ENCODE data around the gene PRKAA1.

PRKAA1 gene

DNA sequence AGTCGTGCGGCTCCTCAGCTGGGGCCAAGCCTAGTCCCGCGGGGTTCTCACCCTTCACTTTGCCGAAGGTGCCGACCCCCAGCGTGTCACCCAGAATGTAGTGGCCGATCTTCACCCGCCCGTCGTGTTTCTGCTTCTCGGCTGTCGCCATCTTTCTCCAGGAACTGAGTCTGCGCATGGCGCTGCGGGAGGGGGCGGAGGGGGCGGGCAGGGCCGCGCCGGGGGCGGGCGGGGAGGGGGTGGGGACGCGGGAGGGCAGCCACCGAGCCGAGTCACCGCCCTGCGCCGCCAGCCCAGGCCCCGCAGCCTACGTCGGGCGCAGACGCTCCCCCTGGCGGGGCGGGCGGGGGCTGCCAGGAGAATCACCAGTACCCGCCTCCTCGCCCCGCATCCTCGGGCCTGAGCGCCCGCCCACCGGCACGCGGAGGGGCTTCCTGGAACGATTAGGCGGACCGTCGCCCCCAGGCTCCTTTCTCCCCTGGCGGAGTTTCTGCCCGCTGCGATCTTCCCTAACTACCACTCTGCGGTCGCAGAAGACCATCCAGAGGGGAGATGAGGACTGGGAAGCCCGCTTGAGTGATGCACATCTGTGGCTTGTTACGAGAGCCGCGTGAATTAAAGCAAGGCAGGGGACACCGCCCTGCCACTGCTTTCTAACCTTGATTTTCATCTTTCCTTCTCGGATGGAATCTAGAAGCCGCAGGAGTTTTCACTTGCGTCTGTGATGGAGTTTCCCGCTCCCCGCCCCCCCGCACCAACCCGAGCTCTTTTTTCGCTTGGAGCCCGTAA lies at the start of gene PRKAA1:
TSS of gene PRKAA1 (minus strand) at position 363 of the 789 bp plus-strand sequence. CDS start at position 178, 185 bp downstream.
- peak; percentile 87 to 88 for DNase-seq

DNA sequence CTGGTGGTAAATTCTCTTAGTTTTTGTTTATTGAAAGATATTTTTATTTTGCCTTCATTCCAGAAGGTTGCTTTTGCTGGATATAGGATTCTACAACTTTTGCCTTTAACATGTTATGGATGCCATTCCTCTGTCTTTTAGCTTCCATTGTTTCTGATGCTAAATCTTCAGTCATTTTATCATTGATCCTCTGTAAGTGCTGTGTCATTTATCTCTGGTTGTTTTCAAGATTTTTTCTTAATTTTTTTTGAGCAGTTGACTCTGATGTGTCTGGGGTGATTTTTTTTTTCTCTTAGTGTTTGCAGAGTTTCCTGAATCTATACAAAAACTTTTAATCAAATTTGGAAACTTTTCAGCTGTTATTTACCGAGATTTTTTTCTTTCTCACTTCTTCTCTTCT lies 49.4 kb upstream of the PRKAA1 start:
- no peak for DNase-seq

DNA sequence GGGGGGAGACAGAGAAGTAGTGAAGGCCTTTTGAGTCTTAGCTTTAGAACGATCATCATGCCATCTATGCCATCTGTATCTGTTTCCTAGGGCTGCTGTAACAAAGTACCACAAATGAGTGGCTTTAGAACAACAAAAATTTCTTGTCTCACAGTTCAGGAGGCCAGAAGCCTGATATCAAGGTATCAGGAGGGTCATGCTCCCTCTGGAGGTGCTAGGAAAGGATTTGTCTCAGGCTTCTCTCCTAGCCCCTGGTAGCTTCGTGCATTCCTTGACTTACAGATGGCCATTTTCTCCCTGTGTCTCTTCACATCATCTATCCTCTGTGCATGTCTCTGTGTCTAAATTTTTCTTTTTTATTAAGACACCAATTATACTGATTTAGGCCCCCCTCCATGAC lies 48.2 kb upstream of the PRKAA1 start:
- no peak for DNase-seq

DNA sequence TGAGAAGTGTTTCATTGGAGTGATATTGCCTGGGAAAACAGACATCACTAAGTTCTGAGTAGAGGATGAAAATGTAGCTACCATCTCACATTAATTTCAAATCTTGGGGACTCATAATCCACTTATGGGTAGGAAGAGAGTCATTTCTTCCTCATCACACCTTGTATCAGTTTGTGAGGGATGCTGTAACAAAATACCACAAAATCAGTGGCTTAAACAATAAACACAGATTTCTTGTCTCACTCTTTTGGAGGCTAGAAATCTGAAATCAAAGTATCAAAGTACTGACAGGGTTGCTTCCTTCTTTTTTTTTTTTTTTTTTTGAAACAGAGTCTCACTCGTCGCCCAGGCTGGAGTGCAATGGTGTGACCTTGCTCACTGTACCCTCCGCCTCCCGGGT lies 46.4 kb upstream of the PRKAA1 start:
- DNase-seq, result no peak

DNA sequence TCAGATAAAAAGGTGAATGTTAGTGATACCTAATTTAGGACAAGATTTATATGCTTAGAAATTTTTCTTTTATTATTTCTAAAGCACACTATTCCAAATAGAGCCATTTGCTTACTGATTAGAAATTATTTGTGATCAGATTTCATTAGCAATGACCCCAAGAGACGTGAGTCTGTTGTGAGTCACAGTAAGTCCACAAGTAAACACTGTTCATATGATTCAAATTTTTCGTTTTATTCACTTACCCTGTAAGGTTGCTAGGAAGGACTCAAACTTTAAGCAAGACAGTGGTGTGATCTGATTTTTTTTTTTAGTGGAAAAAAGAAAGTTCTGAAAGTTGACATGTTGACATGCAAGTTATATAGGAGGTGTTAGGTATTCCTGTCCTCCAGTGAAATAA lies 44.2 kb upstream of the PRKAA1 start:
- DNase-seq, result no peak

DNA sequence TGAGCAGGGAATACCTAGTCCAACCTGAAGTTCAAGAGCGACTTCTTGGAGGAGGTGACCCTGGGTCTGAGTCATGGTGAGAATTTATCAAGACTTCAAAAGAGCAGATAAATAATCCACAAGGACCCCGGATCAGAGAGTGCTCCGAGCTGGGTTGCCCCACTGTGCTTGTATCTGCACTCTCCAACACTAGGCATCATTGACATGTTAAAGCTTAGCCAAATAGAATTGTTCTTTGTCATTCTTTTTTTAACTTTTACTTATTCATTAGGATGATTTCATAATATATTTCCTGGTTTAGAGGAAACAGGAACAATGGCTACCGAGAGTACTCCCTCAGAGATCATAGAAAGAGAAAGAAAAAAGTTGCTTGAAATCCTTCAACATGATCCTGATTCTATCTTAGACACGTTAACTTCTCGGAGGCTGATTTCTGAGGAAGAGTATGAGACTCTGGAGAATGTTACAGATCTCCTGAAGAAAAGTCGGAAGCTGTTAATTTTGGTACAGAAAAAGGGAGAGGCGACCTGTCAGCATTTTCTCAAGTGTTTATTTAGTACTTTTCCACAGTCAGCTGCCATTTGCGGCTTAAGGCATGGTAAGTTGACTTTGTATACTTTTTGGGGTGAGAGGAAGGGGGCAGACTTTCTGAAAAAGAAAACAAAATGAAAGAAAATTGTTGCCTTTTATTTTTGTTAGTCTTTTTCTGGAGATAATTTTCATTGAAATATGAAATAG lies 43.1 kb upstream of the PRKAA1 start, which contains the start of gene CARD6:
TSS of gene CARD6 (plus strand) at position 300 of the 738 bp plus-strand sequence. CDS start at position 316, 16 bp downstream.
- no peak for DNase-seq

DNA sequence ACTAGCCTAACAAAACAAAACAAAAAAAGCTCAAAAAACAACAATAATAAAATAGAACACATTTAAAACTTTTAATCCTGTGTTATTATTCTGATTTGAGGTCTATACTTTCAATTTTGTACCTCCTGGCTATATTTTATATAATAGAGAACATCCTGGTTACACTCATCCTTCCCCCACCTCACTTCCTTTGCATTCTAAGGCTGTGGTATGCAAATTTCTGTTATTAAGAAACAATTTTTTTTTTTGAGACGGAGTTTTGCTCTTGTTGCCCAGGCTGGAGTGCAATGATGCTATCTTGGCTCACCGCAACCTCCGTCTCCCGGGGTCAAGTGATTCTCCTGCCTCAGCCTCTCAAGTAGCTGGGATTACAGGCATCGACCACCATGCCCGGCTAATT lies 39.9 kb upstream of the PRKAA1 start:
- DNase-seq, result no peak

DNA sequence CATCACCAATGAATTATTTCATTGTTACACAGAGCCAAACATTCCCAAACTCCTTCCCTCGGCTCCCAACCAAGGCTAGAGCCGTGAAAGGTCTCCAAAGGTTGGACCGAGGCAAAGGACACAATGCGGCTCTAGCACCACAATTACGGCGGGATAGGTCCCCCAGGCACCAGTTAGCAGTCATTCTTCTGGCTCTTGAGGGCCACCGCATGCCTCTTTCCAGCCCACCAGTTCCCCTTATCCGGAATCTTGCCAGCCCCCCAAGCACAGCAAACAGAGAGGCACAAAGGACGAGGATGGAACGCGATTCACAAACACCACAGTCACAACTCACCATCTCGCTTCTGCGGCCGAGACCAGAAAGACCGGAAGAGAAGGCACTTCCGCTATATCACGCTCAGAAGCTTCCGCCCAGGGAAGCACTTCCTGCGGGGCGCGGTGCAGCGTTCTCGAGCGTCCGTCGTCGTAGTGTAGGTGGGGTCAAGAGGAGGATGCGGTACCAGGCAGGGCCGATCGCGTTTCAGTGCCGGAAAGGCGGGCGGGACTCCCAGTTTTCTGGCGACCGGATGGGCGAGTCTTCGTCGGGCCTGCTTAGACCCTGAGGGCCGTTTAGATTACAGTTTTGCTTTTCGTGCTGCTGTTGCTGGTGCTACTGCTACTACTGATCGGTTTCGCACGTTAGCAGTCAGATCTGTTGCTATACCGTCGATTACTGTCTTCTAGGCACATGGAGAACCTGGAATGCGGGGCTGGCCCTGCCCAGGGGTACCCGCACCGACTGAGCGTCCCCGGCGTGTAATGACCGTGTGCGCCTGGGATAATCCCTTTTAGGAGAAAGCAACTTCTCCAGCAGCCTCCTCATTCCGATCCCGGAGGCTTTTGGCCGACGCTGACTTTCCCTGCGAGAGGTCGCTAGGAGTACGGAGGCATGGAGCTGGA lies 36.9 kb upstream of the PRKAA1 start, which contains the start of gene RPL37:
TSS of gene RPL37 (minus strand) at position 374 of the 939 bp plus-strand sequence. CDS start at position 337, 37 bp downstream.
- DNase-seq, result peak; percentile 91

DNA sequence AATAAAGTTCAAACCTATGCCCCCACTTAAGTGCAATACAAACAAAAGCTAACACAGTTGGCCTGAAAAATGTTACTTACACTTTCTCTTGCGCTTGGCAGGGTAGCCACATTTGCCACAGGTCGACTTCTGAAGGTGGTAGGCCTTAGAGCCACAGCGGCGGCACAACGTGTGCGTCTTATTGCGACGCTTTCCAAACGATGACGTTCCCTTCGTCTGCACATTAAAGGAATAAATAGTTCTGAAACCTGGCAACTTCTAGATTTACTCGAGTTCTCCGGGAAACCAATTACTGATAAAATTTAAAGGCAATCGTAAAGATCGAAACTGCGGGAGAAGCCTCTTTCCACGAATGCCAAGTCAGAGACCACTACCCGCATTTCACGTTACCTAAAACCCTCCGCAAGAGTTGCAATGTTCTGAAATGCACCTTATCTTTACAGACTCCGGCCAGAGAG lies 36.2 kb upstream of the PRKAA1 start:
- no peak for DNase-seq

DNA sequence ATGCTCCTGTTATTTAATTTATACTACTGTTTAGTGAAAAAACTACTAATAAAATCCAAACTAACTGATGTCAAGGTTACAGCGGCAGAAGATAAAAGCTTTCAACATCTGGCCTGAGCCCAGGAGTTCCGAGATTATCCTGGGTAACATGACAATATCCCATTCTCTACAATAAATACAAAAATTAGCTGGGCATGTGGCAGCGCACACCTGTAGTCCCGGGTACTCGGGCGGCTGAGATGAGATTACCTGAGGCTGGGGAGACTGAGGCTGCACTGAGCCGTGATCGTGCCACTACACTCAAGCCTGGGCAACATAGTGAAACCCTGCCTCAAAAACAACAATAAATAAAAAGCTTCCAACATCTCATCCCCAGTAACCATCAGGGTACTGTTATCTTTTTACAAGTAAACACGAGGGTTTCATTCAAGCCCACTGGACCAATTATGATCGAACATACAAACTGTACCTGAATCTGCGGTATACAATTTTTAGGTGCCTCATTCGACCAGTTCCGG lies 35.6 kb upstream of the PRKAA1 start:
- DNase-seq, result no peak

DNA sequence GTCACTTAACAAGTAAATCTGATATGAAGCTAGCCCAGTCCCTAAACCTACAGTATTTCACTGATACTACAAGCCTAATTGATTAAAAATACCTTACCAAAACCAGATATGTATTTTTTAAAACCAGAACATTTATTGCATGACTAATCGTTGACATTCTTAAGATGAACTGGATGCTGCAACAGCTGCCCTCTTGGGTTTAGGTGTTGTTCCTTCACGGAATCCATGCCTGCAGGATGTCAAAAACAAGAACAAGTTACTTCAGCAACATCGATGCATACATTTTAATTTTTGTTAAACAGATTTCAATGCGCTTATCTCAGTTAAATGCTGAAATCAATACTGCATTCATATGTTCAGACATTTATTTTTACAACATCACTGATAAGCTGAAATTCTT lies 34.2 kb upstream of the PRKAA1 start:
- no peak for DNase-seq

DNA sequence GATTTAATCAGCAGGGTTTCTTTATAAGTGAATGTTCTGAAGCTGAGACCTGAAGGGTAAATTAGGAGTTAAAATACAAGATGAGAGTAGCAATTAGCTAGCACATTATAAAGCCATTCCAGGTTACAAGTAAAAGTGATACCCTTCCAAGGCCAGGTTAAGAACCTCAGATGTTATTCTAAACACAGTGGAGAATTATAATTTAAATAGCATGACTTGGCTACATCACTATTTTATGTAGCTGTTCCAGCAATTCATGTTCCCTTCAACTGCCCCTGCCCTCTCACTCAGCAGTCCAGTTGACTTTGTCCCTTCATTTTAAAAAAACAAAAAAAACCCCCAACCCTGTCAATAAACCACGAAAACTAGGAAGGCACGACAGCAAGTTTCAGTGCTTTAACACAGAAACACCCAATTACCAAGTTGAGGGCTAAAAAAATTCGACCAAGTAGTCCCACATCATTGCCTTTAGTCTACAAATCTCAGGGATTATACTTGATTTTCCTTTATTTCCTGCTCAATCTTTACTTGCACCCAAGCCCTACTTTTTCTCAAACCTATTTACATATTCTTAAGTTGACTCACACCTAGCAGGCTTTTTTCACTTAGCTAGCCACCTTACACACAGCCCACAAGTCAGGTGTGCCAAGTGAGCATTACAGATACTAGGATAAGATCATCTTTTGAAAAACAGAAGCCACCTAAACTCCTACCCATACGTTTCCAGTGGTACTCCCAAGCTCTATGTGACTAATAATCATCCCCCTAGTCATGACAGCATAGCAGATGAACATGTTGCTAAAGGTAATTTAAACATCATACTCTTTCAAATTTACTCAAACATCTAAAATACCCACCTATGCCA lies 33.4 kb upstream of the PRKAA1 start:
- DNase-seq, result peak in 1 of 2 donors; percentile 43

DNA sequence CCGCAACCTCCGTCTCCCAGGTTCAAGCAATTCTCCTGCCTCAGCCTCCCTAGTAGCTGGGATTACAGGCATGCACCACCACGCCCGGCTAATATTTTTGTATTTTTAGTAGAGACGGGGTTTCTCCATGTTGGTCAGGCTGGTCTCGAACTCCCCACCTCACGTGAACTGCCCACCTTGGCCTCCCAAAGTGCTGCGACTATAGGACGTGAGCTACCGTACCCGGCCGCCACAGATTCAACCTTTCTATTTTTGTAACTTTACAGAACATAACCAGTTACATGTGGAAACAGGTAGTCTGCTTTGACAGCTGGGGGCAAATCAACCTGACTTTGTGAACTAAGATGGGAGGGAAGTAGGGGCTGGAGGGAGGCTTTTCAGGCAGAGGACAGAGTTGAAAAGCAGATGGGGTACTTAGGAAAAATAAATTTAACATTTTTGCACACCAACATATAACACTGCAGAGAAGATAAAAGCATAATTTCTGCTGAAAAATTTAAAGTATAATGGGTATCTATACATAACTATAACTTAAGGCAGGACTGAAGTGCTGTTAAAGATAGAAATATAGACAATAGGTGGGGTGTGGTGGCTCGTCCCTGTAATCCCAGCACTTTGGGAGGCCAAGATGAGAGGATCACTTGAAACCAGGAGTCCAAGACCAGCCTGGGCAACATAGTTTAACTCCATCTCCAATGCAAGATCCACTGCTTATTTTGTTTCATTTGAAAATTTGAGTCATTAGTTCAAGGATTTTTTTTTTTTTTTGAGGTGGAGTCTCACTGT lies 31.8 kb upstream of the PRKAA1 start:
- DNase-seq, result no peak

DNA sequence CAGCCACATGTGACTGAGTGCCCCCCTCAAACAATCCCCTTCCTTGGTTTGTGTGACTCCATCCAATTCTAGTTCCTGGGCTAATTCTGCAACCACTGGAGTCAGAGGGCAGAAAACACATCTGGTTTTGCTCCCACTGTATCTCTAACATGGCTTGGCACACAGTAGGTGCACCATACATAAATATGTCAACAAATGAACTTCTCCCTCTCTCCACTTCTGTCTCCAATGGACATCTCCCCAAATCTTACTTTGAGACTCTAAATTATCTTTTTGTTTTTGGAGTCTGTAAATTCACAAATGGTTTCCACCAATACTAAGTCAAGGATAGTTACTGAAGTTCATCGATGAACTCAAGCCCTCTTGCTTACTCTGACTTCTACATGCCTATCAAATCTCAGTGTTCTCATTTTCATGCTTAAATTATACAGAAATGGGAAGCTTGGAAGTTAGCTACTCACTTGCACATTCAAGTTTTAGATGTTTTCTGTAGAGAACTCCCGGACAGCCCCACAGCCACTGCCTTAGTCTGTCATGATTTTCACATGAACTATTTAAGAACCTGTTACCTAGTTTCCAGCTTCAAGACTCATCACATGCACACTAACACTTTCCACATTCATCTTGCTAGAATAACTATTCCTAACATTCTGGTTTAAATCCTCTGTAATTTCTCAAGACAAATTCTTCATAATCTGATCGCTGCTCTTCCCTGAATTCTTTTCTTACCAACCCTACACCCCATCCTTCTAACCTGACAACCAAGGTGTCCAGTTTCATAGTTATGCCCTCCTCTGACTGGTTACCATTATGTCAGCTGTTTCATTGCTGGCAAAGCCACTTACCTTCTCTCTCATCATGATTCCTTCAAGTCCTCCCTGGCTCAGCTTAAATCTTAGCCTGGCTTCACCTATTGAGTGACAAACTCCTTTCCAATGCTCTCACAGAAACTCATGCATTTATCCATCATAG lies 30.8 kb upstream of the PRKAA1 start:
- DNase-seq, result no peak

DNA sequence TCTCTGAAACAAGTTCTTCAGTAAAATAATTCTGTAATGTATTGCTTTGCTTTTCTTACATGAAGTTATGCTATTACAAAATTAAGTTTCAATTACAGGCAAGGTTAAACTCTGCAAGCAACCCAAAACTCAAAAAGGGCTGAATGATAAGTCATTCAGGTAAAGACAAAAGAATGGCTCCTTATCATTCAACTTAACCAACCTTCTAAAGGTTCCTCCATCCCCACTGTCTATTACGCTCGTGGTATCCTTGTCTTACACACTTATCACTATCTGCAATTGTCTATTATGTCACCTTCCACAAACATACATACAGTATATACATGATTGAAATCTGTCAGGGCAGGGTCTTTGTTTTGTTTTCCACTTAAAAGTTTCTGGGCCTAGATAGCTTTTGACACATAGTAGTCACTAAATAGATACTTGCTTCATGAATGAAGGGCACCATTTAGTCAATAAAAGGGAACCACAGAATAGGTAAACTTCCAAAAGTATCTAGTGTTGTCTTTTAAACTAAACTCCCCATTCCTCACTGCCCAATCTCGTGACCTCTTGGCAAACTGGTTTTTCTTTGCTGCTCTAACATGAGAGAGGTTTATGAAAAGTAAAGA lies 30.0 kb upstream of the PRKAA1 start:
- no peak for DNase-seq

DNA sequence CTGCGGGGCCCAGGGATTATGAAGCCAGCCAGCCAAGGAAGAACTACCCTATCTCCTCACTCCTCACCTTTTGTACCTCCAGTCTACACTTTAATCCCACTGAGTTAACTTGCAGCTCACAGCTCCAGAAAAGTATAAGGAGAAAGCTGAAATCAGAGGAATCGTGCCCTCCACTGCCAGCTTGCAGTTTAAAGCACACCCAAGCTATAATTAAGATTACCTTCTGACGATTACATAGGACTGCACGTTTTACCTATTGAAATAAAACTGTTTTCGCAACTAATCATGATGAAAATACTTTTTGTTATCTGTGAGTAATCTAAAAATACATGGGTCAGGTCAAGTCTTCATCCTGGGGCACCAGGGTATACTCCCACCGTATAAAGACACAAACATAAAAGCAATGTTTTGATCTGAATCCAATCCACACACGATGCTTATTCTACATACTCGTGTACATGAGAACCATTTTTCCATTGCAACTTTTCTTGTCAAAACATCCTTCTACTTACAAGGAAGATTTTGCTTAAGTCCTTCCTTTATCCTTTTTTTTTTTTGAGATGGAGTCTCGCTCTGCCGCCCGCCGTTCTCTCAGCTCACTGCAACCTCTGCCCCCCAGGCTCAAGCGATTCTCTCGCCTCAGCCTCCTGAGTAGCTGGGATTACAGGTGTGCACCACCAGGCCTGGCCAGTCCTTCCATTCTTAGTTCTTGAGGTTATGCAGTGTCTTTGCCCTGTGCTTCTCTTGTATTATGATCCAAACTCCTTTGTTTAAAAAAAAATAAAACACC lies 29.2 kb upstream of the PRKAA1 start:
- no peak for DNase-seq

DNA sequence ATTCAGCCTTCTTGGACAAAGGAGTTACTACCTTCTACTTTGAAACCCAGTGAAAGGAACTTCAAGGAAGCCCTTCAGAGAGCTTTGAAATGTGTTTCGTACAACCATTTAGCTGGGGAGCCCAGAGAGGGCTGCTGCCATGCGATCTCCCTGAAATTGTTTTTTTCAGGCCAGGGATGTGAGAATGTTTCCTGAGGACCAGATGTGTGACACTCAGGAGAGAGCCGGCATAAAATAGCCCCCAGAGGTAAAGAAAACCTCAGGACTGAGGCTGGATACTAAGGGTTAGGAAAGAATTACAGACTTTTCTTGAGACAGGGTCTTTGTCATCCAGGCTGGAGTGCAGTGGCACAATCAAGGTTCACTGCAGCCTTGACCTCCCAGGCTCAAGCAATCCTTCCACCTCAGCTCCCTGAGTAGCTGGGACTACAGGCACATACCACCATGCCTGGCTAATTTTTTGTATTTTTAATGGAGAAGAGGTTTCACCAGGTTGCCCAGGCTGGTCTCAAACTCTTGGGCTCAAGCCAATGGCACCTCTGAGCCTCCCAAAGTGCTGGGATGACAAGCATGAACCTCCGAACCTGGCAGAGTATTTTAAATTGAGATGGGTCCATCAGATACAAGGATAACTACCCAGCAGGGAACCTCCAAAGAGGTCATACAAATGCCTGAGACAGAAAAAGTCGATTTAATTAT lies 28.5 kb upstream of the PRKAA1 start:
- no peak for DNase-seq

Data from stimulated activated CD4-positive, alpha-beta T cell treated with anti-CD3 and anti-CD28 coated beads, Interleukin-2, amount 100 ng/mL, for 24 hours (primary cell).